DMS 273 (cell line): Measurements from ENCODE around the gene HGS.

ENCODE experiments used
- DNase-seq: peaks from one replicate; lab custom pipeline; 2025; ENCODE audit not compliant: unreplicated experiment; lab: John Stamatoyannopoulos, UW

Gene HGS

GRCh38 chr17:81685108-81685507 is 1.3 kb downstream of the HGS start:
- DNase-seq, result peak; percentile 47

DNA sequence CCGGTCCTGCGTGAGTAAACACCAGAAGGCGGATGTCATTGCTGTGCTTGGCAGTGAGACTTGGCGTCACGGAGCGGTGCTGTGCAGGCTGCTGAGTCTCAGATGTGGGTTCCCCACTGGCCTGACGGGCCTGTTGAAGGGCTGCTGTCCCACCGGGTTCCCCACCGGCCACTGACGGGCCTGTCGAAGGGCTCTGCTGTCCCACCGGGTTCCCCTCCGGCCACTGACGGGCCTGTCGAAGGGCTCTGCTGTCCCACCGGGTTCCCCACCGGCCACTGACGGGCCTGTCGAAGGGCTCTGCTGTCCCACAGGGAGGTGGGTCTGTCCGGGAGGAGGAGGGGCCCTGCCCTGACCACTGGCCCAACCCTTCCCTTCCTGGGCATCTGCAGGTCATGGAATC is 2.8 kb downstream of the HGS start:
- DNase-seq, result no peak

- DNase-seq, result peak; percentile 81
Measured at GRCh38 chr17:81687770-81688541, 4.1 kb downstream of the HGS start.

GRCh38 chr17:81688616-81689015 is 4.8 kb downstream of the HGS start:
- DNase-seq, result peak; percentile 64

GRCh38 chr17:81690066-81690465 is 6.3 kb downstream of the HGS start:
- DNase-seq, result no peak

- DNase-seq, result no peak
Measured at GRCh38 chr17:81690549-81690948, 6.7 kb downstream of the HGS start.

- DNase-seq, result no peak
Measured at GRCh38 chr17:81691196-81691595, 7.4 kb downstream of the HGS start.

DNA sequence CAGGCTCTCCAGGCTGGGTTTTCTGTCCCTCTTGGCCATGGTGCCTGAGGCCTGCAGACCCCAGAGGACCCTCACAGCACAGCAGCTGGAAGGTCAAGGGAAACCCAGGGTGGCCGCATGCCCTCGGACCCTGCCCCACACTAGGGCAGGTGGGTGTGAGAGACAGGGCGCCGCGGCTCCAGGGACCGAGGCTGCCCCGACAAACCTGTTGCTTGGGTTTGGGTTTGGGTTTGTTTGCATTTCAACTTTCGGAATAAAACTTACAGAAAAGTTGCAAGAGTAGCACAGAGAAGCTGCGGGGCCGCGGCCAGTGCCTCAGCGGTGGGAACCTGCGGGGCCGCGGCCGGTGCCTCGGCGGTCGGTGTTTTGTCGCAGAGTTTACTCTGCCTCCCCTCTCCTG is 7.8 kb downstream of the HGS start:
- DNase-seq, result no peak

DNA sequence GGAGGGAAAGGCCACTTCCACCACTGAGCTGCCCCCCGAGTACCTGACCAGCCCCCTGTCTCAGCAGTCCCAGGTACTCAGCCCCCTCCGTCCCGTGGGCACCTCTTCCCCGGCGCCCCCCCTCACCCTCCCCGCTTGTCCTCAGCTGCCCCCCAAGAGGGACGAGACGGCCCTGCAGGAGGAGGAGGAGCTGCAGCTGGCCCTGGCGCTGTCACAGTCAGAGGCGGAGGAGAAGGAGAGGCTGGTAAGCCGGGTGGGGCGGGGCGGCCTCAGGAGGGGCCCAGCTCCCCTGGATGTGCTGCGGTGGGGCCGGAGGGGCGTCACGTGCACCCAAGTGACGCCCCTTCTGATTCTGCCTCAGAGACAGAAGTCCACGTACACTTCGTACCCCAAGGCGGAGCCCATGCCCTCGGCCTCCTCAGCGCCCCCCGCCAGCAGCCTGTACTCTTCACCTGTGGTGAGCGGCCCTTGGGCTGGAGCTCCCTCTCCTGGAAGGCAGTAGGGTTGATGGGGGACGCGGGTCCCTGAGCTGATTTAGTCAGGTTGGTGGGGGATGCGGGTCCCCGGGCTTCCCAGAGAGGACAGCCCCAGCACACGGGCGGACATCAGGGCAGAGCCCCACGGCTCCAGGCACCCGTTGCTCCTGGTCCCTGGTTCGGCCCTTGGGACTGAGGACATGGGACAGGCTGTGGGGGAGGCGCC is 9.8 kb downstream of the HGS start:
- no peak for DNase-seq

- DNase-seq, result no peak
Measured at GRCh38 chr17:81694810-81695209, 11.0 kb downstream of the HGS start.

- no peak for DNase-seq
Measured at GRCh38 chr17:81695211-81695610, 11.4 kb downstream of the HGS start.

DNA sequence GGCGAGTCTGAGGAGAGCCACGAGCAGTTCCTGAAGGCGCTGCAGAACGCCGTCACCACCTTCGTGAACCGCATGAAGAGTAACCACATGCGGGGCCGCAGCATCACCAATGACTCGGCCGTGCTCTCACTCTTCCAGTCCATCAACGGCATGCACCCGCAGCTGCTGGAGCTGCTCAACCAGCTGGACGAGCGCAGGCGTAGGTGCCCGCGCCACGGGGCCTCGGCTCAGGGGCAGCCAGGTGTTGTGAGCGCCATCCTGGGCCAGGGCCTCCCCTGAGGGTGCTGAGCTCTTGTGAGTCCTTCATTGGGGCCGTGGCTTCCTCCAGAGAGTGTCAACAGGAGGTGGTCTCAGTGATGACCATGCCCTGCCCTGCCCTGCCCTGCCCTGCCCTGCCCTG is 12.0 kb downstream of the HGS start:
- DNase-seq, result no peak

- peak; percentile 41 for DNase-seq
Measured at GRCh38 chr17:81696218-81696941, 12.6 kb downstream of the HGS start.

DNA sequence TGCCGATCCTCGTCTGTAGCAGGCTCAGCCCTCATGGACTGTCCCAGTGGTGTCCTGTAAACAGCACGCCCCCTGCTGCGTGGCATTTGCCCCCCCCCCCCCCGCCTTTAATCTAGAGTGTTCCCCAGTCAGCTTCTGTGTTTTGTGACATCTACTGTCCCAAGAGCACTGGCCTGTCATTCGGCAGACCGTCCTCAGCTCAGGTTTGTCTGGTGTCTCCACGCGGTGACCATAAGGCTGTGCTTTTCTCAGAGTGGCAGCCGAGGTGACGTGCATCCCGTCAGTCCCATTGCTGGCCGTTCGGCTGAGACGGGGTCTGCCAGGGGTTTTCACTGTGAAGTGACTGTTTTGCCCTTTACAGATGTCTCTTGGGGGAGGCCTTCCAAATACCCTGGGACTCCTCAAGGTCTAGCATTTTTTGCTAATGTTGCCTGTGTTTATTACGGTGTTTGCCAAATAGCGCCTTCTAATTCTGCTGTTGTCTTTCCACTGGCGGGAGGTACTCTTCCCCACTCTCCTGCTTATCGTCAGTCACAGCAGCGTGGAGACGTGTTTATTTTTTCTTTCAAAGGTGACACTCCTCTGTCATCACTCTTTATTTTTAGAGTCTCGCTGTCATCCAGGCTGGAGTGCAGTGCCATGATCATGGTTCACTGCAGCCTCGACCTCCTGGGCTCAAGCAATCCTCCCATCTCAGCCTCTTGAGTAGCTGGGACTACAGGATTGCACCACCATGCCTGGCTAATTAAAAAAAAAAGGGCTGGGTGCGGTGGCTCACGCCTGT is 13.6 kb downstream of the HGS start:
- no peak for DNase-seq

DNA sequence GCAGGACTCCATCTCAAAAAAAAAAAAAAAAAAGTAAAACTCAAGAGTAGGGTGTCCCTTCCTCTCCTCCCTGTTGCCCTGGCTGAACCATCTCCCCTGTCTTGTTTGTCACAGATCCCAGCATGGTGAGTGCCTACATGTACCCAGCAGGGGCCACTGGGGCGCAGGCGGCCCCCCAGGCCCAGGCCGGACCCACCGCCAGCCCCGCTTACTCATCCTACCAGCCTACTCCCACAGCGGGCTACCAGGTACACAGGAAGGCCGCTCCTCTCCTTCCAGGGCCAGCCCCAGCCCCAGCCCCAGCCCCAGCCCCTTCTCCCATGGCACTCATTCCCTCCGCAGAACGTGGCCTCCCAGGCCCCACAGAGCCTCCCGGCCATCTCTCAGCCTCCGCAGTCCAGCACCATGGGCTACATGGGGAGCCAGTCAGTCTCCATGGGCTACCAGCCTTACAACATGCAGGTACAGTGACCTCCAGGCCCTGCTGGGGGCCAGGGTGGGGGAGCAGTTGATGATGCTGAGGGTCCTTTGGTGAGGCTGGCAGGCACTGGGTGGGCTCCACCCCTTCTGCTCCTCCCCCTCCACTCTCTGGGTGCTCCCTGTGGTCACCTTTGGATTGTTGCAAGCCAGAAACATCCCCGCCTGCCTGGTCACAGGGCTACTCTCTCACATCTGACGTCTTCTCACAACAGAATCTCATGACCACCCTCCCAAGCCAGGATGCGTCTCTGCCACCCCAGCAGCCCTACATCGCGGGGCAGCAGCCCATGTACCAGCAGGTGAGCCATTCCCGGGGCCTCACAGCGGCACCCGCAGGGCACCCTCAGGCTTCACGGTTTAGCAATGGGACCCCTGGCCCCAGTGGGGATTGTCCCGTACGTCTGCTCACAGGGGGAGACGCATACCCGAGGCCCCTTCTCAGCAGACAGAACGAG is 16.8 kb downstream of the HGS start:
- no peak for DNase-seq

DNA sequence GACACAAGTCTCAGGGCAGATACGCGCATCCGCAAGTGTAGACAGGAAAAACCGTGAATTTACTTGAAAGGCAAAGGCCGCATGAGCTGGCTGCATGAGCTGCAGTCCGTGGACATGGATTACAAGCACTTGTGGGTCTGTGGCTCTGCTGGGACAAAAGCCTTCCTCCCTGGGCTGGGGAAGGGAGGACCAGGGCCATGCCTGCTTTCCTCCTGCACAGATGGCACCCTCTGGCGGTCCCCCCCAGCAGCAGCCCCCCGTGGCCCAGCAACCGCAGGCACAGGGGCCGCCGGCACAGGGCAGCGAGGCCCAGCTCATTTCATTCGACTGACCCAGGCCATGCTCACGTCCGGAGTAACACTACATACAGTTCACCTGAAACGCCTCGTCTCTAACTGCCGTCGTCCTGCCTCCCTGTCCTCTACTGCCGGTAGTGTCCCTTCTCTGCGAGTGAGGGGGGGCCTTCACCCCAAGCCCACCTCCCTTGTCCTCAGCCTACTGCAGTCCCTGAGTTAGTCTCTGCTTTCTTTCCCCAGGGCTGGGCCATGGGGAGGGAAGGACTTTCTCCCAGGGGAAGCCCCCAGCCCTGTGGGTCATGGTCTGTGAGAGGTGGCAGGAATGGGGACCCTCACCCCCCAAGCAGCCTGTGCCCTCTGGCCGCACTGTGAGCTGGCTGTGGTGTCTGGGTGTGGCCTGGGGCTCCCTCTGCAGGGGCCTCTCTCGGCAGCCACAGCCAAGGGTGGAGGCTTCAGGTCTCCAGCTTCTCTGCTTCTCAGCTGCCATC is 17.7 kb downstream of the HGS start:
- peak; percentile 56 for DNase-seq

DNA sequence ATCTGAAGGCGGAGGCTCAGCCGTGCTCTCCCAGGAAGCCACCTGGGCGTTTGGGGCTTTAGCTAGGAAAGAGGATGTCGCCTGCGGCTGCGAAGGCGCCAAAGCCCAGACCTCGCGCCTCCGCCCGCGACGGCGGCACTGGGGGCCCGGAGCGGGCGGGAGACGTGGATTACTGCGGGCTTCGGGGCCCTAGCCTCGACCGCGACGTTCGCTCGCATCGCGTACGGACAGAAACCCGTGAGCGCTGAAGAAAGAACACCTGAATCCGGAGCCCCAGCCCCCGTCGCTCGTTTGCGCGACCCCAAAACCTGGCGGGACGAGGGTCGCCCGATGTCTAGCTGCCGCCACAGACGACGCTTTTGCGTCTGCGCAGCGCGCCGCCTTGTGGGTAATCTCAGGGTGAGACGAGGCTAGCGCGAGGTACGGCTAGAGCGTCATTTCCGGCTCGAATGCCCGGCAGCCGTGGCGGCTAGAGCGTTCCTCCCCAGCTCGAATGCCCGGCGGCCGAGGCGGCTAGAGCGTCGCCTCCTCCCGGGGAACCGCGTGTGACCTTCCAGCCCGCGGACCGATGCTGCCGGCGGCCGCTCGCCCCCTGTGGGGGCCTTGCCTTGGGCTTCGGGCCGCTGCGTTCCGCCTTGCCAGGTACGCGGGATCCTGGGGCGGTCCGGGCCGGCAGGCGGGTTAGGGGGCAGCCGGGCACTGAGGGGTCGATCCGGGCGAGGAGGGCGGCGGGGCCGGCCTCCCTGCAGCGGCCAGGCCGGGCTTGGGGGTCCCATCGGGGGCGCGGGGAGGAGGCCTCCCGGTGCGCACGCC is 19.3 kb downstream of the HGS start, which contains the start of gene MRPL12:
Gene MRPL12, plus strand, starts transcription at position 434 of the 813 bp plus-strand sequence. Its CDS starts 135 bp downstream, at position 569.
- peak; percentile 98 for DNase-seq
